GM12874 (cell line): ENCODE results near the gene RBM18.

Source experiments
- CTCF ChIP-seq: IDR thresholded peaks from 2 replicates; pipeline ENCODE4 v1.5.1; 2011; ENCODE audit warnings: low read depth, mild to moderate bottlenecking, control low read depth, low read length, moderate library complexity; ENCODE audit not compliant: insufficient read depth

The RBM18 gene

GRCh38 chr9:122268041-122268814 lies 3.6 kb upstream of the RBM18 start:
- TF ChIP-seq CTCF, result no peak

- no peak for TF ChIP-seq CTCF
These were observed 692 bp upstream of the RBM18 start for GRCh38 chr9:122265149-122265915.

GRCh38 chr9:122263699-122264349 lies 816 bp downstream of the RBM18 start:
- TF ChIP-seq CTCF, result no peak

- no peak for TF ChIP-seq CTCF
These were observed 2.6 kb downstream of the RBM18 start for GRCh38 chr9:122262073-122262472.

- no peak for TF ChIP-seq CTCF
These were observed 3.2 kb downstream of the RBM18 start for GRCh38 chr9:122261469-122261881.

GRCh38 chr9:122258886-122259415 lies 5.7 kb downstream of the RBM18 start:
- TF ChIP-seq CTCF, result no peak

- TF ChIP-seq CTCF, result no peak
These were observed 8.4 kb downstream of the RBM18 start for GRCh38 chr9:122256206-122256605.
